SH-SY5Y (cell line): ENCODE measurements around the gene KIAA1614.

ENCODE experiments used
- GATA2 ChIP-seq: IDR thresholded peaks from 2 replicates; pipeline ENCODE4 v1.6.1; 2011; ENCODE audit warnings: mild to moderate bottlenecking, low read depth, low read length
- GATA3 ChIP-seq: IDR thresholded peaks from 2 replicates; pipeline ENCODE4 v1.6.1; 2011; ENCODE audit warnings: low read depth, mild to moderate bottlenecking, low read length, moderate library complexity

GRCh38 chr1:180934563-180934962 lies 21.9 kb downstream of the KIAA1614 start:
- TF ChIP-seq GATA2 (no peak), GATA3 (no peak)
